WTC11 (cell line): ENCODE data around the gene AMBP.

ENCODE experiments used
- ATF1 ChIP-seq: sonication (generic); formaldehyde crosslinking; IDR thresholded peaks from 2 replicates; pipeline ENCODE4 v1.8.1; 2023; ENCODE audit warnings: mild to moderate bottlenecking, moderate library complexity, missing genetic modification reagents
- IRF2 ChIP-seq: sonication (generic); formaldehyde crosslinking; IDR thresholded peaks from 2 replicates; pipeline ENCODE4 v1.8.0; 2022; ENCODE audit warnings: low read depth, missing genetic modification reagents, borderline replicate concordance
- NFYB ChIP-seq: sonication (generic); formaldehyde crosslinking; conservative IDR thresholded peaks from 2 replicates; pipeline ENCODE4 v1.8.0; 2022; ENCODE audit warnings: low read depth, missing genetic modification reagents
- NR3C1 ChIP-seq: sonication (generic); formaldehyde crosslinking; conservative IDR thresholded peaks from 2 replicates; pipeline ENCODE4 v1.8.1; 2023; ENCODE audit warnings: low read depth, mild to moderate bottlenecking, missing genetic modification reagents
- TEAD4 ChIP-seq: sonication (generic); formaldehyde crosslinking; IDR thresholded peaks from 2 replicates; pipeline ENCODE4 v1.8.0; 2022; ENCODE audit warnings: mild to moderate bottlenecking, missing genetic modification reagents
- TF ChIP-seq, protein P1 (sequence below): sonication (generic); formaldehyde crosslinking; IDR thresholded peaks from 2 replicates; pipeline ENCODE4 v1.8.1; 2023; ENCODE audit warnings: mild to moderate bottlenecking, missing genetic modification reagents
- TF ChIP-seq, protein P2 (sequence below): fragments of 200-600 bp; IDR thresholded peaks from 2 replicates; pipeline ENCODE4 v1.8.0; 2022; ENCODE audit warnings: antibody characterized with exemption
- TF ChIP-seq, protein P3 (sequence below): fragments of 250-450 bp; sonication (Bioruptor Pico); conservative IDR thresholded peaks from 2 replicates; pipeline ENCODE4 v1.9.0; 2021; ENCODE audit warnings: mild to moderate bottlenecking
- TF ChIP-seq, protein P4 (sequence below): sonication (generic); formaldehyde crosslinking; IDR thresholded peaks from 2 replicates; pipeline ENCODE4 v1.8.1; 2022; ENCODE audit warnings: low read depth, missing genetic modification reagents, borderline replicate concordance
- TF ChIP-seq, protein P5 (sequence below): sonication (generic); formaldehyde crosslinking; conservative IDR thresholded peaks from 2 replicates; pipeline ENCODE4 v1.8.1; 2022; ENCODE audit warnings: mild to moderate bottlenecking, missing genetic modification reagents
- TF ChIP-seq, protein P6 (sequence below): sonication (generic); formaldehyde crosslinking; IDR thresholded peaks from 2 replicates; pipeline ENCODE4 v1.8.0; 2022; ENCODE audit warnings: mild to moderate bottlenecking, missing genetic modification reagents
- TF ChIP-seq, protein P7 (sequence below): sonication (generic); formaldehyde crosslinking; IDR thresholded peaks from 2 replicates; pipeline ENCODE4 v1.8.1; 2022; ENCODE audit warnings: mild to moderate bottlenecking, missing genetic modification reagents, moderate library complexity, borderline replicate concordance
- TF ChIP-seq, protein P8 (sequence below): sonication (generic); formaldehyde crosslinking; IDR thresholded peaks from 2 replicates; pipeline ENCODE4 v1.8.1; 2023; ENCODE audit warnings: mild to moderate bottlenecking, missing genetic modification reagents, moderate library complexity

DNA sequence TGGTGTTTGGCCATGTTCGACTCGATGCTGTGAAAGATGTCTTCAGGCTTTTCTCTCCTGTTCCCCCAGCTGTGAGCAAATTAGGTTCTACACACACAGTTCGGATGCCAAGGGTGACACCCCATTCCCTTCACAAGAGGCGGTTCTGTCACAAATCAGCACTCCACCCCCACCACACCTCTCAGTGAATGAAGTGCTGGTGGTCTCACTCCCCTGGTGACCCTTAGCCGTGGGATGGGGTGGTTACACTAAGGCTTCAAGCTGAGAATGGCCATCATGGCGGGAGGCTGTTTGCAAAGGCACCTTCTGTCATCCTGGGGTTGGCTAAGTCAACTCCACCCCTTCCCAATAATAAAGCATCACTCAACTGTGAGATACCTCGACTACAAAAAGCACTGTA is 26.4 kb downstream of the AMBP start:
- TF ChIP-seq TEAD4 (CRISPR knock-in tag): no peak
- TF ChIP-seq, protein P1, sequence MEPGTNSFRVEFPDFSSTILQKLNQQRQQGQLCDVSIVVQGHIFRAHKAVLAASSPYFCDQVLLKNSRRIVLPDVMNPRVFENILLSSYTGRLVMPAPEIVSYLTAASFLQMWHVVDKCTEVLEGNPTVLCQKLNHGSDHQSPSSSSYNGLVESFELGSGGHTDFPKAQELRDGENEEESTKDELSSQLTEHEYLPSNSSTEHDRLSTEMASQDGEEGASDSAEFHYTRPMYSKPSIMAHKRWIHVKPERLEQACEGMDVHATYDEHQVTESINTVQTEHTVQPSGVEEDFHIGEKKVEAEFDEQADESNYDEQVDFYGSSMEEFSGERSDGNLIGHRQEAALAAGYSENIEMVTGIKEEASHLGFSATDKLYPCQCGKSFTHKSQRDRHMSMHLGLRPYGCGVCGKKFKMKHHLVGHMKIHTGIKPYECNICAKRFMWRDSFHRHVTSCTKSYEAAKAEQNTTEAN (CRISPR knock-in tag): no peak
- TF ChIP-seq, protein P2, sequence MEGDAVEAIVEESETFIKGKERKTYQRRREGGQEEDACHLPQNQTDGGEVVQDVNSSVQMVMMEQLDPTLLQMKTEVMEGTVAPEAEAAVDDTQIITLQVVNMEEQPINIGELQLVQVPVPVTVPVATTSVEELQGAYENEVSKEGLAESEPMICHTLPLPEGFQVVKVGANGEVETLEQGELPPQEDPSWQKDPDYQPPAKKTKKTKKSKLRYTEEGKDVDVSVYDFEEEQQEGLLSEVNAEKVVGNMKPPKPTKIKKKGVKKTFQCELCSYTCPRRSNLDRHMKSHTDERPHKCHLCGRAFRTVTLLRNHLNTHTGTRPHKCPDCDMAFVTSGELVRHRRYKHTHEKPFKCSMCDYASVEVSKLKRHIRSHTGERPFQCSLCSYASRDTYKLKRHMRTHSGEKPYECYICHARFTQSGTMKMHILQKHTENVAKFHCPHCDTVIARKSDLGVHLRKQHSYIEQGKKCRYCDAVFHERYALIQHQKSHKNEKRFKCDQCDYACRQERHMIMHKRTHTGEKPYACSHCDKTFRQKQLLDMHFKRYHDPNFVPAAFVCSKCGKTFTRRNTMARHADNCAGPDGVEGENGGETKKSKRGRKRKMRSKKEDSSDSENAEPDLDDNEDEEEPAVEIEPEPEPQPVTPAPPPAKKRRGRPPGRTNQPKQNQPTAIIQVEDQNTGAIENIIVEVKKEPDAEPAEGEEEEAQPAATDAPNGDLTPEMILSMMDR: no peak
- TF ChIP-seq, protein P3, sequence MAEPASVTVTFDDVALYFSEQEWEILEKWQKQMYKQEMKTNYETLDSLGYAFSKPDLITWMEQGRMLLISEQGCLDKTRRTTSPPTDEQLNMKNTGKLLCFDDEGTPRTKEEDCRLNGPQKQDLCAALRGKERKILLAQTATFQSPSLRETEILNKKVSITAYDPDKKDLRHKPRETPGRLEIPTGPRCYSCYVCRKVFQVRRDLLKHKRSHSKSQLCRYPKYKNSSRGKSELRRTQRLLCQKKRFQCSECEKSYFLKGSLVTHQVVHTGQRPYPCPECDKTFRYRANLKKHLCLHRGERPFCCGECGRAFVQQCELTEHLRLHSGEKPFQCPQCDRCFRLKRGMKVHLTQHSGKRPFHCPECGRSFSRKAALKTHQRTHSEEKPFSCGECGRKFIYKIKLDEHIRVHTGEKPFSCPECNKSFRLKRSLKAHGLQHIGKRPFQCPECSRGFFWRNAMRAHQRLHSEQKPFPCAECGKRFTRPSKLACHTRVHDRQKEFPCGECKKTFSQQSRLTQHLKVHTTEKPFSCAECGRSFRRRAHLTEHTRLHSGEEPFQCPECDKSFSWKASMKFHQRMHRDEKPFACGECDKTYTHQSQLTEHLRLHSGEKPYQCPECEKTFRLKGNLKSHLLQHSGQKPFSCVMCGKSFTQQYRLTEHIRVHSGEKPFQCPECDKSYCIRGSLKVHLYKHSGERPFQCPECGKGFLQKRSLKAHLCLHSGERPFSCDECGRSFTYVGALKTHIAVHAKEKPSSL (CRISPR knock-in tag): no peak
- TF ChIP-seq, protein P4, sequence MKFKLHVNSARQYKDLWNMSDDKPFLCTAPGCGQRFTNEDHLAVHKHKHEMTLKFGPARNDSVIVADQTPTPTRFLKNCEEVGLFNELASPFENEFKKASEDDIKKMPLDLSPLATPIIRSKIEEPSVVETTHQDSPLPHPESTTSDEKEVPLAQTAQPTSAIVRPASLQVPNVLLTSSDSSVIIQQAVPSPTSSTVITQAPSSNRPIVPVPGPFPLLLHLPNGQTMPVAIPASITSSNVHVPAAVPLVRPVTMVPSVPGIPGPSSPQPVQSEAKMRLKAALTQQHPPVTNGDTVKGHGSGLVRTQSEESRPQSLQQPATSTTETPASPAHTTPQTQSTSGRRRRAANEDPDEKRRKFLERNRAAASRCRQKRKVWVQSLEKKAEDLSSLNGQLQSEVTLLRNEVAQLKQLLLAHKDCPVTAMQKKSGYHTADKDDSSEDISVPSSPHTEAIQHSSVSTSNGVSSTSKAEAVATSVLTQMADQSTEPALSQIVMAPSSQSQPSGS (CRISPR knock-in tag): no peak
- TF ChIP-seq, protein P5, sequence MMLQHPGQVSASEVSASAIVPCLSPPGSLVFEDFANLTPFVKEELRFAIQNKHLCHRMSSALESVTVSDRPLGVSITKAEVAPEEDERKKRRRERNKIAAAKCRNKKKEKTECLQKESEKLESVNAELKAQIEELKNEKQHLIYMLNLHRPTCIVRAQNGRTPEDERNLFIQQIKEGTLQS: no peak
- TF ChIP-seq, protein P6, sequence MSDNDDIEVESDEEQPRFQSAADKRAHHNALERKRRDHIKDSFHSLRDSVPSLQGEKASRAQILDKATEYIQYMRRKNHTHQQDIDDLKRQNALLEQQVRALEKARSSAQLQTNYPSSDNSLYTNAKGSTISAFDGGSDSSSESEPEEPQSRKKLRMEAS (CRISPR knock-in tag): no peak
- no peak for TF ChIP-seq NFYB (CRISPR knock-in tag)
- TF ChIP-seq, protein P7, sequence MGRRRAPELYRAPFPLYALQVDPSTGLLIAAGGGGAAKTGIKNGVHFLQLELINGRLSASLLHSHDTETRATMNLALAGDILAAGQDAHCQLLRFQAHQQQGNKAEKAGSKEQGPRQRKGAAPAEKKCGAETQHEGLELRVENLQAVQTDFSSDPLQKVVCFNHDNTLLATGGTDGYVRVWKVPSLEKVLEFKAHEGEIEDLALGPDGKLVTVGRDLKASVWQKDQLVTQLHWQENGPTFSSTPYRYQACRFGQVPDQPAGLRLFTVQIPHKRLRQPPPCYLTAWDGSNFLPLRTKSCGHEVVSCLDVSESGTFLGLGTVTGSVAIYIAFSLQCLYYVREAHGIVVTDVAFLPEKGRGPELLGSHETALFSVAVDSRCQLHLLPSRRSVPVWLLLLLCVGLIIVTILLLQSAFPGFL: no peak
- TF ChIP-seq ATF1 (CRISPR knock-in tag): no peak
- TF ChIP-seq, protein P8, sequence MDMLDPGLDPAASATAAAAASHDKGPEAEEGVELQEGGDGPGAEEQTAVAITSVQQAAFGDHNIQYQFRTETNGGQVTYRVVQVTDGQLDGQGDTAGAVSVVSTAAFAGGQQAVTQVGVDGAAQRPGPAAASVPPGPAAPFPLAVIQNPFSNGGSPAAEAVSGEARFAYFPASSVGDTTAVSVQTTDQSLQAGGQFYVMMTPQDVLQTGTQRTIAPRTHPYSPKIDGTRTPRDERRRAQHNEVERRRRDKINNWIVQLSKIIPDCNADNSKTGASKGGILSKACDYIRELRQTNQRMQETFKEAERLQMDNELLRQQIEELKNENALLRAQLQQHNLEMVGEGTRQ: no peak
- no peak for TF ChIP-seq IRF2 (CRISPR knock-in tag)
- no peak for TF ChIP-seq NR3C1
